Measurements from ENCODE around the gene TTC24. TPM values are rescaled to one million over a fixed set of nuclear protein-coding genes. Genes with fewer than 3 reads are reported as not detected.
A peak's percentile ranks its signal among the peaks of the same experiment; 100 is the strongest.
"Not testable (repeated sequence)": the region's sequence is repeated elsewhere in the genome, so short reads cannot be mapped to it uniquely, and the experiment has no call there.

The TTC24 gene
- total RNA-seq, 4 donors from 2014 or later, result 0.27 to 0.67 TPM; not detected in 2

DNA sequence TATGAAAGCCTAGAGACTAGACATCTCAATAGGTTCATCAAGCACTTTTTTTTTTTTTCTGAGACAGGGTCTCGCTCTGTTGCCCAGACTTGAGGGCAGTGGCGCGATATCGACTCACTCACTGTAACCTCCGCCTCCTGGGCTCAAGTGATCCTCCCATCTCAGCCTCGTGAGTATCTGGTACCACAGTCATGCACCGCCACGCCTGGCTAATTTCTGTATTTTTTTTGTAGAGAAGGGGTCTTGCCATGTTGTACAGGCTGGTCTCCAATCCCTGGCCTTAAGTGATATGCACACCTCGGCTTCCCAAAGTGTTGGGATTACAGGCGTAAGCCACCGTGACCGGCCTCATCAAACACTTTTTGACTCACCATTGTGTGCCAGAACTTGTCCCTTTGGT lies 22.4 kb downstream of the TTC24 start:
- H3K4me3 ChIP-seq (replicated peaks in 1 of 3), result peak overlapping the region; percentile 53 to 63 (median 61)
- WGBS, 2 donors, result 47 to 58% methylated on average over 12 of the region's 12 CpGs
- H3K9me3 ChIP-seq, result no peaks in the 10 kb centered on the region
- no peaks in the 10 kb centered on the region for H3K27me3 ChIP-seq
- DNase-seq, result no peak
- no peak for TF ChIP-seq POLR2A (IDR thresholded peaks at IDR 0.05)
- TF ChIP-seq, protein P1, sequence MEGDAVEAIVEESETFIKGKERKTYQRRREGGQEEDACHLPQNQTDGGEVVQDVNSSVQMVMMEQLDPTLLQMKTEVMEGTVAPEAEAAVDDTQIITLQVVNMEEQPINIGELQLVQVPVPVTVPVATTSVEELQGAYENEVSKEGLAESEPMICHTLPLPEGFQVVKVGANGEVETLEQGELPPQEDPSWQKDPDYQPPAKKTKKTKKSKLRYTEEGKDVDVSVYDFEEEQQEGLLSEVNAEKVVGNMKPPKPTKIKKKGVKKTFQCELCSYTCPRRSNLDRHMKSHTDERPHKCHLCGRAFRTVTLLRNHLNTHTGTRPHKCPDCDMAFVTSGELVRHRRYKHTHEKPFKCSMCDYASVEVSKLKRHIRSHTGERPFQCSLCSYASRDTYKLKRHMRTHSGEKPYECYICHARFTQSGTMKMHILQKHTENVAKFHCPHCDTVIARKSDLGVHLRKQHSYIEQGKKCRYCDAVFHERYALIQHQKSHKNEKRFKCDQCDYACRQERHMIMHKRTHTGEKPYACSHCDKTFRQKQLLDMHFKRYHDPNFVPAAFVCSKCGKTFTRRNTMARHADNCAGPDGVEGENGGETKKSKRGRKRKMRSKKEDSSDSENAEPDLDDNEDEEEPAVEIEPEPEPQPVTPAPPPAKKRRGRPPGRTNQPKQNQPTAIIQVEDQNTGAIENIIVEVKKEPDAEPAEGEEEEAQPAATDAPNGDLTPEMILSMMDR (IDR thresholded peaks at IDR 0.05), result no peak
- H3K36me3 ChIP-seq, result peaks cover 0 to 4% of the 10 kb centered on the region in 2 donors
- intact Hi-C loops (cut with DNase I), result no loop called here
- H3K4me1 ChIP-seq, result peaks cover 12 to 13% of the 10 kb centered on the region in 2 donors
- H3K27ac ChIP-seq, result peak overlapping the region in 2 of 3 donors; percentile 59 to 64

DNA sequence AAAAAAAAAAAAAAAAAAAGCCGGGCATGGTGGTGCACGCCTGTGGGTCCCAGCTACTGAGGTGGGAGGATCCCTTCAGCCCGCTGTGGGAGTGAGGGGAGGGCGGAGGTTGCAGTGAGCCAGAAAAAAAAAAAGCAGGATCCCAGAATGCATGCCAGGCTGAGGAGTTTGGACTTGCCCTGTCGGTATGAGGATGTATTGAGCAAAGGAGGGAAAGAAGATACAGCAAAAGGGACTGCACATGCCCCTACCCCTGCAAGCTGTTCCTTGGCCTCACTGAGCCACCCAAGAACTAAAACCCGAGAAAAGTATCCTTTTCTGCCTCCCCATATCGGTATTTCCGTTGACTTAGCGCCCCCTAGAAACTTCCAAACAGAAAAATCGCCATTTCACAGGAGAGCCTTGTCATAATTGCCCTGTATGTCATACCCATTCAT lies 23.1 kb downstream of the TTC24 start:
- Histone ChIP-seq H3K27me3 (no peaks in the 10 kb centered on the region), H3K4me1 (peaks cover 12 to 13% of the 10 kb centered on the region in 2 donors), H3K27ac (no peak overlapping the region), H3K36me3 (no peaks in the 10 kb centered on the region), H3K4me3 (replicated peaks in 1 of 3) (no peak overlapping the region), H3K9me3 (no peaks in the 10 kb centered on the region)
- TF ChIP-seq POLR2A (IDR thresholded peaks at IDR 0.05), result no peak
- TF ChIP-seq, protein P1 (IDR thresholded peaks at IDR 0.05), result peak in 3 of 6 experiments; percentile 6 to 20 (median 12)
- WGBS, 2 donors, result 32 to 37% methylated on average over 10 of the region's 10 CpGs
- intact Hi-C loops (cut with DNase I), result no loop called here
- DNase-seq, result no peak

DNA sequence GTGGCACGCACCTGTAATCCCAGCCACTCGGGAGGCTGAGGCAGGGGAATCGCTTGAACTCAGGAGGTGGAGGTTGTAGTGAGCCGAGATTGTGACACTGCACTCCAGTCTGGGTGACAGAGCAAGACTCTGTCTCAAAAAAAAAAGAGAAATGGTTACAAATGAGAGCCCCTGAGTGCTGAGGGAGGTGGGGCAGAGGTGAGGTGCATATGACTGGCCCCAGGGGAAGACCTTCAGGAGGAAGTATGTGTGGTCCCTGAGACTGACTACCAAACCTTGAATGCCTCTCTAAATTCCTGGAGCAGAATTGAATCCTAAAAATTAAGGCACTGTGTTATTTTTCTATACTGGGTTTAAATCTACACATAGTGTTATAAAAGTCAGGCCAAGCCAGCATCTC lies 27.8 kb downstream of the TTC24 start:
- not testable (repeated sequence) for H3K9me3 ChIP-seq; H3K27me3 ChIP-seq; DNase-seq; H3K4me3 ChIP-seq (replicated peaks in 1 of 3); H3K27ac ChIP-seq; H3K4me1 ChIP-seq; H3K36me3 ChIP-seq
- intact Hi-C loops (cut with DNase I), result loop anchor here (5.0 kb wide), 1 partner anchor 220 kb away; no protein-coding TSS in a partner anchor
- WGBS, 2 donors, result 64 to 81% methylated on average over 4 of the region's 4 CpGs

DNA sequence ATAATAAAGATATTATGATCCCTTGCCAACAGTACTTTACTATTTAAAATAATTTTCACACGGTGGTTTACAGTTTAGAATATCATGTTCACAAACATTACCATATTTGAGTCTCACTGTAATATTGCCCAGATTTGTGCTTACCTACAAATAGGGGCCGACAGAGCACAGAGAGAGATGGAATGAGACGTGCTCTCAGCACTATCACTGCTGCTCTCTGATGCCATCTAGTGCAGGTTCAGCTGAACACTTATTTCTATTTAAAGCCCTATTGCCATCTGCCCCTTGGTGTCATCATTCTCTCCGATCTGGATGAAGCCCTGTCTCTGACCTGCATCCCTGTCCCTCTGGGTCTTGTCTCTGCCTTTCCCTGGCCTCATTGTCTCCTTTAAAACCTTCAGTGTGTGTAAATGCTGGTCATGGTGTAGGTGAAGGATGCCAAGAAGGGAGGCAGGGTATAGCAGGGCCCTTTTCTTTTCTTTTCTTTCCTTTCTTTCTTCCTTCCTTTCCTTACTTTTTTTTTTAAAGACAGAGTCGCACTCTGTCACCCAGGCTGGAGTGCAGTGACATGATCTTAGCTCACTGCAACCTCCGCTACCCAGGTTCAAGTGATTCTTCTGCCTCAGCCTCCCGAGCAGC lies 28.6 kb downstream of the TTC24 start:
- H3K27ac ChIP-seq, result no peak overlapping the region
- intact Hi-C loops (cut with DNase I), result loop anchor here (2.0 to 5.0 kb wide), 2 partner anchors 155 to 221 kb away; no protein-coding TSS in a partner anchor
- no peaks in the 10 kb centered on the region for H3K4me1 ChIP-seq
- H3K36me3 ChIP-seq, result no peaks in the 10 kb centered on the region
- 20 to 28% methylated on average over 7 of the region's 7 CpGs for WGBS, 2 donors
- TF ChIP-seq, protein P1 (IDR thresholded peaks at IDR 0.05), result peak in 5 of 6 experiments; percentile 34 to 89 (median 82)
- TF ChIP-seq POLR2A (IDR thresholded peaks at IDR 0.05), result no peak
- no peaks in the 10 kb centered on the region for H3K27me3 ChIP-seq
- no peaks in the 10 kb centered on the region for H3K9me3 ChIP-seq
- DNase-seq, result peak; percentile 51 to 57
- H3K4me3 ChIP-seq (replicated peaks in 1 of 3), result no peak overlapping the region

DNA sequence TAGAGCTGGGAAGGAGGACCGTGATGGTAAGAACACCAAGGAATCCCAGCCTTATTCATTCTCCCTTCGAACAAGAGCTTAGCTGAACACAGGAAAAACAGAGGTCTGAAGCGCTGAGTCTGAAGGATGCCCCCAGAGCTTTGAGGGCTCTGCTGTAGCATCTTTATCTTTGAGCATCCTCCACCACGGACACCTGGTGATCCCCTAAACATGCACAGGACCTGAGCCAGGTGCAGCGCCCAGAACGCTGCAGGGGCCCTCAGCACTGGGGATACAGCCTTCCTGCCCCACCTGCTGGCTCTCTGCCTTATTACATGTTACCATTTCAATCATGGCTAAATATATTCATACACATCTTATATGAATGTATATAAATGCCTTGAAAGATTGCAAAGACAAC lies 29.5 kb downstream of the TTC24 start:
- Histone ChIP-seq H3K27me3 (no peaks in the 10 kb centered on the region), H3K4me3 (replicated peaks in 1 of 3) (no peak overlapping the region)
- intact Hi-C loops (cut with DNase I), result loop anchor here (2.0 to 5.0 kb wide), 2 partner anchors 156 to 222 kb away; no protein-coding TSS in a partner anchor

DNA sequence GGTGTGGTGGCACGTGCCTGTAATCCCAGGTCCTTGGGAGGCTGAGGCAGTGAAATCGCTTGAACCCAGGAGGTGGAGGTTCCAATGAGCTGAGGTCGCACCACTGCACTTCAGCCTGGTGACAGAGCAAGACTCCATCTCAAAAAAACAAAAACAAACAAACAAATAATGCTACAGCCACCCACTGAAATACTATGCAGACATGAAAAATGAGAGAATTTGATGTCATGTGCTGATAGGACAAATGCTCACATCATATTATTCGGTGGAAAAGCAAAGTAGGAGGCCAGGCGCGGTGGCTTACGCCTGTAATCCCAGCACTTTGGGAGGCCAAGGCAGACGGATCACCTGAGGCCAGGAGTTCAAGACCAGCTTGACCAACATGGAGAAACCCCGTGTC lies 30.5 kb downstream of the TTC24 start:
- H3K4me3 ChIP-seq (replicated peaks in 1 of 3); intact Hi-C loops (cut with DNase I); H3K4me1 ChIP-seq; H3K27me3 ChIP-seq; H3K9me3 ChIP-seq; H3K27ac ChIP-seq; H3K36me3 ChIP-seq; DNase-seq: not testable (repeated sequence)
- 87 to 88% methylated on average over 9 of the region's 9 CpGs for WGBS, 2 donors

More for the DNA sequence above, 29.5 kb downstream of the TTC24 start:
- Histone ChIP-seq H3K36me3 (no peaks in the 10 kb centered on the region), H3K9me3 (no peaks in the 10 kb centered on the region), H3K27ac (no peak overlapping the region), H3K4me1 (no peaks in the 10 kb centered on the region)
- no peak for DNase-seq
- WGBS, 2 donors, result 39 to 40% methylated on average over 6 of the region's 6 CpGs
- TF ChIP-seq, protein P1 (IDR thresholded peaks at IDR 0.05), result peak in 2 of 6 experiments; percentile 12 to 23
- TF ChIP-seq POLR2A (IDR thresholded peaks at IDR 0.05), result no peak

All from thyroid gland (tissue), 4 donors.